AG10803 (cell line): ENCODE data around the gene GOLGA3.

Experiments used
- DNase-seq: peaks from one replicate; pipeline ENCODE4 v3.0.0; 2010; ENCODE audit warnings: low read depth
- H3K4me3 ChIP-seq: 2 replicates; pipeline ENCODE4 v1.5.1; 2011; ENCODE audit warnings: mild to moderate bottlenecking, low read length, control low read depth
- CTCF ChIP-seq: conservative IDR thresholded peaks from 2 replicates; pipeline ENCODE4 v1.5.1; 2011; ENCODE audit warnings: mild to moderate bottlenecking, low read length, control low read depth, inconsistent platforms

GOLGA3 gene

GRCh38 chr12:132740652-132741051 is 88.0 kb downstream of the GOLGA3 start:
- H3K4me3 ChIP-seq = no peak overlapping the region
- TF ChIP-seq CTCF = no peak
- DNase-seq = no peak

GRCh38 chr12:132740313-132740646 is 88.4 kb downstream of the GOLGA3 start:
- no peak for TF ChIP-seq CTCF
- no peak for DNase-seq
- no peak overlapping the region for H3K4me3 ChIP-seq

- no peak for TF ChIP-seq CTCF
- DNase-seq = no peak
- no peak overlapping the region for H3K4me3 ChIP-seq
Observed at GRCh38 chr12:132739600-132740312, 88.9 kb downstream of the GOLGA3 start.

- no peak overlapping the region for H3K4me3 ChIP-seq
- no peak for DNase-seq
- no peak for TF ChIP-seq CTCF
Observed at GRCh38 chr12:132736913-132737312, 91.8 kb downstream of the GOLGA3 start.

GRCh38 chr12:132736378-132736777 is 92.3 kb downstream of the GOLGA3 start:
- no peak for DNase-seq
- no peak overlapping the region for H3K4me3 ChIP-seq
- no peak for TF ChIP-seq CTCF

GRCh38 chr12:132735496-132735895 is 93.2 kb downstream of the GOLGA3 start:
- TF ChIP-seq CTCF = no peak
- no peak for DNase-seq

GRCh38 chr12:132734206-132734605 is 94.5 kb downstream of the GOLGA3 start:
- H3K4me3 ChIP-seq = no peak overlapping the region
- no peak for DNase-seq
- no peak for TF ChIP-seq CTCF

More at GRCh38 chr12:132735496-132735895, 93.2 kb downstream of the GOLGA3 start:
- H3K4me3 ChIP-seq = no peak overlapping the region
